Activated CD8-positive, alpha-beta memory T cell treated with anti-CD3 and anti-CD28 coated beads for 36 hours (primary cell): ENCODE measurements around the gene BLMH. TPM values are rescaled to one million over a fixed set of nuclear protein-coding genes. Genes with fewer than 3 reads are reported as not detected.
"Not testable (repeated sequence)": the region's sequence is repeated elsewhere in the genome, so short reads cannot be mapped to it uniquely, and the experiment has no call there.

Source experiments
- CTCF ChIA-PET: fragments of 350-600 bp; sonication (Branson Sonifier 250); formaldehyde crosslinking; loops from one replicate; lab custom pipeline; 2021; ENCODE audit warnings: antibody characterized with exemption; lab: Charles Lee
- POLR2A ChIA-PET: fragments of 350-600 bp; sonication (Branson Sonifier 250); formaldehyde crosslinking; loops from one replicate; lab custom pipeline; 2021; ENCODE audit warnings: antibody characterized with exemption; lab: Charles Lee
- total RNA-seq, 2 experiments: library from RNA; stranded (reverse); gene quantifications; one replicate each; pipeline ENCODE4 v1.2.3, GENCODE V29; 2021

The BLMH gene
- total RNA-seq, 2 experiments from 2014 or later: 75.6 to 75.7 TPM

DNA sequence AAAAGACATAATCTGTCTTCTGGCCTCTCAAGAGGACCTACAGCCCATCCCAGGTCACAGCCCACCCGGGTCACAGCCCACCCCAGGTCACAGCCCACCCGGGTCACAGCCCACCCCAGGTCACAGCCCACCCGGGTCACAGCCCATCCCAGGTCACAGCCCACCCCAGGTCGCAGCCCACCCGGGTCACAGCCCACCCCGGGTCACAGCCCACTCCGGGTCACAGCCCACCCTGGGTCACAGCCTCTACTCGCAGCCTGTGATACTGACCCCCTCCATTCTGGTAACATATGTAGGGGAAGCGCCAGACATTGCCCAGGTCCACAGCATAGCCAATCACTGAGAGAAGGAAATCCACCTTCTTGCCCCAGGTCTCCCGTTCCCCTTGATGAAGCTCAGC lies 70.4 kb downstream of the BLMH start:
- ChIA-PET CTCF (interaction anchor here (1.4 kb wide), 1 partner anchor 19 kb away, joined by 5 read pairs; no protein-coding TSS in a partner anchor), POLR2A (no interaction called here)

GRCh38 chr17:30220414-30220813 lies 71.3 kb downstream of the BLMH start:
- ChIA-PET CTCF (interaction anchor here (1.4 kb wide), 1 partner anchor 20 kb away, joined by 5 read pairs; no protein-coding TSS in a partner anchor), POLR2A (no interaction called here)

GRCh38 chr17:30219833-30220232 lies 71.9 kb downstream of the BLMH start:
- ChIA-PET CTCF (interaction anchor here (1.4 kb wide), 1 partner anchor 21 kb away, joined by 5 read pairs; no protein-coding TSS in a partner anchor), POLR2A (no interaction called here)

DNA sequence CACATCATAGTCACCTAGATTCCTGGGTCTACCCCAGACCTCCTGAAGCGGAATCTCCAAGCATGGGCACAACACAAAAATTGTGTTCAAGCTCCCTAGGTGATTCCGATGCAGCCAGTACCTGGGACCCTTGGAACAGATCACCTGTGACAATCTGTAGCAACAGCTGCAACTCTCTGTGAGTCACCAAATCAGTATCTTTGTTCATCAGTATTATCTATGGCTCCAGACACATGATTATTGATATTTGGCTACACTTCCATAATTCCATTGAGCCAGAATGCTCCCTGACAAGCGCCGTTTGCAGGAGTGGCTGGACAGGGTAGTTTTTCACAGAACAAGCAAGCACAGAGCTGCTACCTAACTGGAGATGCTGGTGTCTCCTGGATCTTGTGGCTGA lies 72.4 kb downstream of the BLMH start:
- ChIA-PET CTCF (no interaction called here), POLR2A (no interaction called here)

DNA sequence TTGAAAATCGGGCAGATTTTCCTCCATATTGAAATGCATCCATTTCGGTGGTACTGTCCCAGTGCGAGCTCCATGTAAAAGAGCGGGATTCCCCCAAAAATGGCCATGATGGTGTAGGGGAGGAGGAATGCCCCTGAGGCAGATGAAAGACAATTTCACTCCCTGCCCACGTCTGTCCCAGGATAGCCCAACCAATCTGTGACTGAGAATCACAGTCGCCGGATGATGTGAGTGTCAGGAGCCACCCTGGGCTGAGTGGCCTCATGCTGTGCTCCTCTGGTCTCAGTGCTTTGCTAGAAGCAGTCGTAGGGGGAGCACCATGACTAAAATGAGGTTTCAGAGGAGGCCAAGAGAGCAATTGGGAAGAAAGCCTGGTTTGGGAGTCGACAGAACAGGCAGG lies 72.9 kb downstream of the BLMH start:
- ChIA-PET CTCF (no interaction called here), POLR2A (no interaction called here)

DNA sequence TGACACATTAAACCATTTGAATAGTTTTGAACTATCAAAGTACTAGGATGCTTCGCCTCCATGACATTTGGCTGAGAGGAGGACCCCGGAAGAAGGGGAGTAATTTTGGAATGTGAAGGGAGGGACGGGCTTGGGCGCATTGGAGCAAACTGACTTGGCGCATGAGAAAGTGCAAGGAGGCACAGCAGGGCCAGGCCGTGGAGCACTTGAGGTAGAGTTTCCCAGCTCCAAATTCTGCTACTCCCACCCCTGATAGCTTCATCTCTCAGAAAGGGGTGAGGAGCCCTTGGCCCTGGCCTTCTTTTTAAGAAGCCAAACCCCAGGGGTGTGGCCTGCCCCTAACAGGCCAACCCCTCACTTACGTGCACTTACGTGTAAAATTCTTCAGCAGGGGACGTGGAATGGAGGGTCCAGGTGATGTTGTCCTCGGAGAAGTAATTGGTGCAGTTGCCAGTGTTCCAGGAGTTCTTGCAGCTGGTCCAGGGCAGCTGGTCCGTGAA lies 73.9 kb downstream of the BLMH start:
- ChIA-PET CTCF (no interaction called here), POLR2A (no interaction called here)

GRCh38 chr17:30217054-30217453 lies 74.7 kb downstream of the BLMH start:
- ChIA-PET POLR2A (no interaction called here), CTCF (interaction anchor here (0.7 kb wide), 1 partner anchor 42 kb away, joined by 3 read pairs; no protein-coding TSS in a partner anchor)

- ChIA-PET CTCF (interaction anchor here (0.6 kb wide), 1 partner anchor 1005 kb away, joined by 3 read pairs; no protein-coding TSS in a partner anchor), POLR2A (no interaction called here)
Measured at GRCh38 chr17:30212750-30213149, 79.0 kb downstream of the BLMH start.

DNA sequence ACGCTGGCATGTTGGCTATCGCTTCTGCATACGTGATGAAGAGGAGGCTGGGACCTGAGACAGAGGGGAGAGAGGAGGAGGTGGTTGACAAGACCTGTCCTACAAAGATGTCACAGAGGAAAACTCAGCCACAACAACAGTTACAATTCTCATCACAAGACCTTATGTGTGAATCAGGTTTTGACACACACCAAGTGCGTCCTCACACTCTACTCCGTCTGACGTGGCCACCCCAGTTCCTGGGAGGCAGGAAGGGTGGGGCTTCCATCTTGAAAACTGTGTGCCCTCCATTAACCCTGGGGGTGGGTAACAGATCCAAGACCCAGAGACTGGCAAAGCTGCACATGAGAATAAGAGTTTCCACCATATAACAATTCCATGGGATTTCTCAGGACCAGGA lies 80.4 kb downstream of the BLMH start:
- CTCF ChIA-PET: no interaction called here
- POLR2A ChIA-PET: no interaction called here

DNA sequence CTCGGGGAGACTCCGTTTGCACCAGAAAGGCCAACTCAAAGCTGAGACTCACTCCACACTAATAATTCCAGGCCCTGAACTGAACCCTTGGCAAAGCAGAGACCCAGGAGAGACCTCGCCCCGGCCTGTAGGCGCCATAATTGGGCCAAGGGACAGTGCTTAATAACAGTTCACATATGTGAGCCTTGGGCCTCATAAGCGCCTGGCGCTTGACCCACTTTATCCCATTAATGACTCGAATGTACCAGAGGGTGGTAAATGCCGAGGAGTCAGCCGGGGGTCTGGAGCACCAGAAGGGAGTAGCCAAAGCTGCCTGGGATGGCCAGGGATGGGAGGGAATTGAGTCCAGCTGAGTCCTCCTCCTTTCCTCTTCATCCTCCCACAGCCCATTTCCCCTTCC lies 80.8 kb downstream of the BLMH start:
- CTCF ChIA-PET: no interaction called here
- POLR2A ChIA-PET: no interaction called here

DNA sequence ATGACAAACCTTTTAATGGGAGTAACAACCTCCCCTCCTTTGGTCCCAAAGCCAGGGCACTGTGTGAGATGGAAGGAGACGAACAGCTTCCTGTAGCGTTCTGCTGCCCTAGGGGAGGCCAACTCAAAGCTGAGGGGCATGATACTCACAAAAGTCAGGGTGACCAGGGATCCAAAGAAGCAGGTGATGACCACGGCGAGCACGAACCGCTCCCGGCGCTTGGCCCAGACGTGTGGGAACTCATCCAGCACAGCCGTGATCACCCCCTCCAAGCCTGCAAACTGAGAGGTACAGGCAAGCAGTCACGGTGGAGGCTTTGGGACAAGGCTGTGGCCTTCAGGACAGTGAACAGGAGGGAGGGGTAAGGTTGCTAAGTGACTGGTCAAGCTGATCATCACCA lies 81.4 kb downstream of the BLMH start:
- CTCF ChIA-PET: no interaction called here
- POLR2A ChIA-PET: no interaction called here

- CTCF ChIA-PET: interaction anchor here (0.6 kb wide), 1 partner anchor 37 kb away, joined by 3 read pairs; no protein-coding TSS in a partner anchor
- POLR2A ChIA-PET: no interaction called here
Measured at GRCh38 chr17:30209930-30210329, 81.8 kb downstream of the BLMH start.

GRCh38 chr17:30208214-30208613 lies 83.5 kb downstream of the BLMH start:
- CTCF ChIA-PET: no interaction called here
- POLR2A ChIA-PET: no interaction called here

DNA sequence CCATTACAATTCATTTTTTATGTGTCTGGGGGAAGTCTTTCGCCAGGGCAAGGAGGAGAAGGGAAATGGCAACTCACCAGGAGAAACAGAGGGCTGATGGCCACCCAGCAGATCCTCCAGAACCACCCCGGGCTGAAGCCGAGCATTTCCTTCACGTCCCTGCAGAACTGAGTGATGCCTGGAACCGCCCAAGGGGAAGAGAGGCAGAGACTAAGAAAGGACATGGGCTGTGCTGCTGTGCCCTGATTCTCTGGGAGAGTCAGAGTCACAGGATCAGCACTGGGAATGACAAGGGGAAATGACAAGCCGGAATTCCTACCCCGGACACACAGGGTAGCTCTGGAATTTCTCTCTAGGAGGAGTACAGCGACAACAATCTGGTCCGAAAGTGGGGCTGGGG lies 84.1 kb downstream of the BLMH start:
- CTCF ChIA-PET: no interaction called here
- POLR2A ChIA-PET: no interaction called here

DNA sequence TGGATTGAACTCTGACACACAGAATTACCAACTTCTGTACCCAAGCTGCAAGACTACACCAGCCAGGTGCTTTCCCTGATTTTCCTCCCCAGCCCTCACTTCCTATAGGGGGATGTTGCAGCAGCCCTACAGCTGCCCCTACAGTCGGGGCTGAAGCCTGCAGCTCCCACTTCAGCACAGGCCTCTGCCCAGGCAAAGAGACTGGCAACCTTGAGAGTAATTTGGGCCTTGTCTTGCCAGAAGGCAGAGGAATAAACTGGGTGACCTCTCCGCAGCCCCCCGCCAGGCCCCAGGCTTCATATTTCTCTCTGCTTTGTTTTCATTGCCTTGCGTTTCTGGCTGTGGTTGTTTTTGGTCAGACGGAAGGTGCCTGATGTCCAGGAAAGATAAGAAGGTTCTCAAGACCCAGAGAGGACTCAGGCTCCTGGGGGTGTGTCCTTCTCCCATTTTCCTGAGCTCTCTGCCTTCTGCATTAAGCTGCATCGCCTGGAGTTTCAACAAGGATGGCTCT lies 88.2 kb downstream of the BLMH start:
- CTCF ChIA-PET: no interaction called here
- POLR2A ChIA-PET: no interaction called here

- CTCF ChIA-PET, POLR2A ChIA-PET: not testable (repeated sequence)
Measured at GRCh38 chr17:30200656-30201055, 91.1 kb downstream of the BLMH start.

DNA sequence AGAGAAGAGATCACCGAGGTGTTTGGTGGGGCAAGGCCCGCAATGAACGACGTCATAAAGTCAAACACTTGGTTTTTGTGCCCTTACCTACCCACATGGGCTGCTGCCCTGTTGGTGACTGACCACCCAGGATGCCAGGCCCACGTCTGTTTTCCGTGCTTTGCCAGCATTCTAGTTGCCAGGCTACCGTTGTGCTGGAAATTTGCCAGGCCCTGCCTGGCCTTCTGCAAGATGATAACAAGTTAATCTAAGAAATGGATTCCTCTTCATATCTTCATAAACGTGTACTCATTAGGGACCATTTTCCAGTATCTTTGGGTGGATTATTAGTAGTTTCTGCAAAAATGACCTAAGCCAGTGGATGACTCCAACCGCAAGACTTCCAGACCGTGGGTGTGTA lies 91.6 kb downstream of the BLMH start:
- POLR2A ChIA-PET: no interaction called here
- CTCF ChIA-PET: no interaction called here

DNA sequence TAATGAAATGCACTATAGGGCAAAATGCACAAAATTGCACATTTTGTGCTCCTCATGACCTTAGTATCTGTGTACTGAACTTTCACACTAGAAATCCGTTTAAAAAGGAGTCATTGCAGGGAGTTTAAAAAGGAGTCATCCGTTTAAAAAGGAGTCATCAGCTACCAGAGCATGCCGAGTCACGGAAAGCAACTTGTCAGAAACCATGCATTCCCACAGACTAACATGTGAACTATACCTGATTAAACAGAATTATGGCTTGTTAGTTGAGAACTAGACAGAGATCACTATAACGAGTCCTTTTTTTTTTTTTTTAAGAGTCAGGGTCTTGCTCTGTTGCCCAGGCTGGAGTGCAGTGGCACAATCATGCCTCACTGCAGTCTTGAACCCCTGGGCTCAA lies 92.1 kb downstream of the BLMH start:
- CTCF ChIA-PET: no interaction called here
- POLR2A ChIA-PET: interaction anchor here (0.5 kb wide), 1 partner anchor 47 kb away, joined by 5 read pairs; no protein-coding TSS in a partner anchor
